Spleen (tissue), 11 donors: ENCODE measurements around the gene GMFB. TPM values are rescaled to one million over a fixed set of nuclear protein-coding genes. Genes with fewer than 3 reads are reported as not detected.

Experiments
- DNase-seq: peaks from one replicate; pipeline ENCODE4 v3.0.0-alpha.2; 2020
- H3K27ac ChIP-seq, 8 donors: fragments of 200-600 bp; sonication (generic) in 7 of 8; 1 replicate in 4 of 8; 2 replicates in 4 of 8; pipeline versions ENCODE4 v1.5.0 to v1.8.0; 2016 to 2021; ENCODE audit warnings: inconsistent platforms in 4 of 8, mild to moderate bottlenecking in 4 of 8, moderate library complexity in 1 of 8
- H3K27me3 ChIP-seq, 7 donors: fragments of 200-600 bp; sonication (generic) in 6 of 7; replicated peaks in 1 of 7; 1 replicate in 4 of 7; 2 replicates in 3 of 7; pipeline versions ENCODE4 v1.5.0 to v1.8.0; 2016 to 2021; ENCODE audit warnings: inconsistent platforms in 3 of 7, mild to moderate bottlenecking in 1 of 7
- H3K36me3 ChIP-seq, 6 donors: fragments of 200-600 bp; sonication (generic) in 5 of 6; 1 replicate in 4 of 6; 2 replicates in 2 of 6; pipeline versions ENCODE4 v1.5.0 to v1.8.0; 2016 to 2021; ENCODE audit warnings: inconsistent platforms in 2 of 6
- H3K4me1 ChIP-seq, 6 donors: fragments of 200-600 bp; sonication (generic) in 5 of 6; 1 replicate in 3 of 6; 2 replicates in 3 of 6; pipeline versions ENCODE4 v1.5.0 to v1.8.0; 2016 to 2021; ENCODE audit warnings: inconsistent platforms in 3 of 6
- H3K4me3 ChIP-seq, 8 donors: fragments of 200-600 bp; sonication (generic) in 7 of 8; 1 replicate in 4 of 8; 2 replicates in 4 of 8; pipeline versions ENCODE4 v1.5.0 to v1.8.0; 2016 to 2021; ENCODE audit warnings: inconsistent platforms in 4 of 8, mild to moderate bottlenecking in 4 of 8, moderate library complexity in 2 of 8
- H3K9me3 ChIP-seq, 8 donors: fragments of 200-600 bp; sonication (generic) in 7 of 8; 1 replicate in 4 of 8; 2 replicates in 4 of 8; pipeline versions ENCODE4 v1.5.0 to v1.8.0; 2016 to 2021; ENCODE audit warnings: inconsistent platforms in 4 of 8
- CTCF ChIP-seq, 11 experiments: fragments of 200-600 bp in 7 of 11; fragments of 450-650 bp in 4 of 11; sonication (generic) in 4 of 11; IDR thresholded peaks in 8 of 11; conservative IDR thresholded peaks in 3 of 11; 1 replicate in 7 of 11; 2 replicates in 4 of 11; pipeline versions ENCODE4 v1.4.0 to v1.8.0; 2016 to 2021; ENCODE audit warnings: antibody characterized with exemption in 11 of 11, inconsistent platforms in 4 of 11, mild to moderate bottlenecking in 1 of 11
- POLR2A ChIP-seq, 3 donors: fragments of 450-650 bp; IDR thresholded peaks; one replicate each; pipeline ENCODE4 v1.5.1; 2017; ENCODE audit warnings: antibody characterized with exemption in 3 of 3, mild to moderate bottlenecking in 1 of 3
- POLR2AphosphoS5 ChIP-seq, 3 donors: sonication (generic); formaldehyde crosslinking; IDR thresholded peaks; one replicate each; pipeline ENCODE4 v1.5.1; 2017; ENCODE audit warnings: antibody characterized with exemption in 3 of 3
- WGBS, 5 donors: extraction: QIAGEN DNeasy Blood & Tissue Kit in 3 of 5; methylation state at CpG; one replicate each; pipeline versions ENCODE4 v1.1.5 to v1.1.7; 2013 to 2018; 5-methylcytosine and 5-hydroxymethylcytosine counted together
- intact Hi-C: fragments of 100-400 bp; cut with DNase I; formaldehyde crosslinking; loops from one replicate; pipeline ENCODE4 v1.15.0; 2023; ENCODE audit warnings: low total_unique reads
- polyA plus RNA-seq, 3 donors: library from polyadenylated mRNA; stranded (reverse); fragments of 200-250 nt; gene quantifications; one replicate each; pipeline ENCODE4 v1.2.1, GENCODE V29; 2013
- total RNA-seq, 7 donors: library from RNA; depleted of rRNA in 3 of 7; stranded (reverse); fragments of >200 nt in 3 of 7; fragmentation: NEBNext Ultra II Directional in 4 of 7; extraction: Animal tissue kit (Norgen Biotek cat#: 25700) in 4 of 7; gene quantifications; one replicate each; pipeline versions ENCODE4 v1.1.0 to v1.2.1, GENCODE V29; 2016 to 2021
- donor health status: healthy with polysubstance abuse.
- donor health status: DM: no; HTN: no; CAD: no; lungs with moderate emphysema.
- donor health status: DM: no; HTN: no; CAD: no.
- donor health status: Bipolar disorder and iron deficiency.
- donor health status: healthy.
- donor health status: DM: no; HTN: no; CAD: no.
- donor health status: DM: yes; HTN: yes; CAD: no.

GMFB gene
- total and polyA plus RNA-seq, 10 donors: 10.3 to 54.6 (median 34.9) TPM

- Histone ChIP-seq H3K27ac (peak overlapping the region in 3 of 8 donors; percentile 24 to 69 (median 28)), H3K4me3 (no peak overlapping the region), H3K27me3 (no peaks in the 10 kb centered on the region), H3K4me1 (peaks cover 10 to 86% (median 70%) of the 10 kb centered on the region in 6 donors), H3K36me3 (peaks cover 0 to 20% (median 9%) of the 10 kb centered on the region in 6 donors), H3K9me3 (no peaks in the 10 kb centered on the region)
- no peak for TF ChIP-seq CTCF (IDR thresholded peaks at IDR 0.05 in 8 of 11, conservative IDR thresholded peaks at IDR 0.05 in 3 of 11)
- no peak for TF ChIP-seq POLR2AphosphoS5 (IDR thresholded peaks at IDR 0.05)
- TF ChIP-seq POLR2A (IDR thresholded peaks at IDR 0.05): no peak
- intact Hi-C loops: no loop called here
- DNase-seq: no peak
- WGBS, 5 donors: 77 to 94% (median 89%) methylated on average over 1 of the region's 1 CpG
Measured at GRCh38 chr14:54486685-54487084, 2.1 kb downstream of the GMFB start.

GRCh38 chr14:54483846-54484245 lies 4.9 kb downstream of the GMFB start:
- intact Hi-C loops: no loop called here
- no peaks in the 10 kb centered on the region for H3K27me3 ChIP-seq
- peak overlapping the region in 7 of 8 donors; percentile 4 to 74 (median 60) for H3K27ac ChIP-seq
- H3K4me1 ChIP-seq: peaks cover 8 to 81% (median 61%) of the 10 kb centered on the region in 6 donors
- H3K4me3 ChIP-seq: peak overlapping the region in 1 of 8 donors; percentile 38
- DNase-seq: no peak
- peaks cover 0 to 48% (median 19%) of the 10 kb centered on the region in 6 donors for H3K36me3 ChIP-seq
- H3K9me3 ChIP-seq: no peaks in the 10 kb centered on the region
- TF ChIP-seq CTCF (IDR thresholded peaks at IDR 0.05 in 8 of 11, conservative IDR thresholded peaks at IDR 0.05 in 3 of 11) (no peak), POLR2A (IDR thresholded peaks at IDR 0.05) (no peak), POLR2AphosphoS5 (IDR thresholded peaks at IDR 0.05) (no peak)

GRCh38 chr14:54483073-54483745 lies 5.6 kb downstream of the GMFB start:
- TF ChIP-seq POLR2A (IDR thresholded peaks at IDR 0.05) (no peak), CTCF (IDR thresholded peaks at IDR 0.05 in 8 of 11, conservative IDR thresholded peaks at IDR 0.05 in 3 of 11) (no peak), POLR2AphosphoS5 (IDR thresholded peaks at IDR 0.05) (no peak)
- intact Hi-C loops: no loop called here
- Histone ChIP-seq H3K4me1 (peaks cover 8 to 78% (median 59%) of the 10 kb centered on the region in 6 donors), H3K27me3 (no peaks in the 10 kb centered on the region), H3K4me3 (peak overlapping the region in 1 of 8 donors; percentile 38), H3K27ac (peak overlapping the region in 7 of 8 donors; percentile 4 to 74 (median 60)), H3K9me3 (no peaks in the 10 kb centered on the region), H3K36me3 (peaks cover 0 to 54% (median 25%) of the 10 kb centered on the region in 6 donors)
- DNase-seq: no peak
- WGBS, 5 donors: 55 to 67% (median 61%) methylated on average over 8 of the region's 8 CpGs

- no peaks in the 10 kb centered on the region for H3K27me3 ChIP-seq
- no peak overlapping the region for H3K4me3 ChIP-seq
- peaks cover 3 to 63% (median 44%) of the 10 kb centered on the region in 6 donors for H3K4me1 ChIP-seq
- peaks cover 0 to 68% (median 29%) of the 10 kb centered on the region in 6 donors for H3K36me3 ChIP-seq
- H3K9me3 ChIP-seq: no peaks in the 10 kb centered on the region
- intact Hi-C loops: no loop called here
- no peak for TF ChIP-seq POLR2AphosphoS5 (IDR thresholded peaks at IDR 0.05)
- no peak for TF ChIP-seq POLR2A (IDR thresholded peaks at IDR 0.05)
- no peak for TF ChIP-seq CTCF (IDR thresholded peaks at IDR 0.05 in 8 of 11, conservative IDR thresholded peaks at IDR 0.05 in 3 of 11)
- peak overlapping the region in 1 of 8 donors; percentile 69 for H3K27ac ChIP-seq
- WGBS, 5 donors: 83 to 95% (median 88%) methylated on average over 2 of the region's 2 CpGs
- no peak for DNase-seq
Measured at GRCh38 chr14:54481695-54482094, 7.1 kb downstream of the GMFB start.
